ENCODE data around the gene HTR1A.

Gene HTR1A

DNA sequence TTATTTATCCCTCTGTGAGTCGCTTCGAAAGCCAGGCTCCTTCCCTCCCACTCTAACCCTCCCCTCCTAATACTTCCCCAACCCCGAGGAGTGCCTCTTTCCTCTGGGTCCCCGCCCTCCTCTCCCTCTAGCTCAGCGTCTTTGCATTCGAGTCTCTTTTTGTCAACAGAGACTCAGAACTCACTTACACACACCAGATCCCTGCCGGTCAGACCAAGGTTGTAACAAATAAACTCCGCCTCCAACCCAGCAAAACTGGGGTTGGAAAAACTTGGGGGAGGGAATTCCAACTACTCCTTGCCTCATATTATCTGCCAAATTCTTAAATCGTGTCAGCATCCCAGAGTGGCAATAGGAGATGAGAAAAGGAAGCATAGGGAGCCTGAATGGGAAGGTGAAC is at the start of gene HTR1A:
TSS of gene HTR1A (minus strand) at position 167 of the 400 bp plus-strand sequence. CDS start 726 bp downstream, outside the sequence.
- in situ Hi-C loops (cut with MboI; ENCODE audit: low sequenced_read_pairs), result no loop called here

DNA sequence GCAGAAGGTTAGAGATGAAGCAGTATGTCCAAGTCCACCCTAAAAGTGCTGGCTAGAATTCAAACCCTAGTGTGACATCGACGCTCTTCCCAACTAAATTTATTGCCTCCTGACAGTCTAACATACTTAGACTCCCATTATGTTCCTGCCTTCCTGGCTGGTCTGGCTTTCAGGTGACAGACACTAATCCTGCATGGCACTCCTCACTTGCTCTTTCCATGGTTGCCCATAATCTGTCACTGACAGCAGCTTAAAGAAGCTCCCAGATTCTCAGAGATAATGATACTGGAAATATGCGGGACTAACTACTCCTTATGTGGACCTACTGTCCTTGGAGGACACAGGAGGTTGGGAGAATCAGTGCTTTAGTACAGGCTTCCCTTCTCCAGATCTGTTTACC is 41.7 kb upstream of the HTR1A start:
- in situ Hi-C loops (cut with MboI; ENCODE audit: low sequenced_read_pairs), result no loop called here

DNA sequence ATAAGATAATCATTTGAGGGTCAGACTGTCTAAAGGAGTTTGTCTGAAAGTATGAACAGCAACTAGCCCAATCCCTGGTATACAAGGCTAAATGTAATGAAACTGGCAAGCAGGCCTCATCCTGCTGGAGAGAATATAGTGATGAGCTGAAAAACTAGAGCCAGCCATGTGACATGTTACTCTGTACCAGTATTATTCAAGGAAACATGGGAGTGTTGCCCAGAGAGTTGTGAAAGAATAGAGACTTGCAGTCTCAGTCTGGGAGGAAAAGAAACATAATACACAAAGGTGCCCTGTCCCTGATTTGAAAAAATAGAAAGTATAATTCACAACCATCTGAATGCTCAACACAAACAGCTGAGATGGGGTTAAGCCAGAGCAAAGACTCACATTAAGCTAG is 37.9 kb upstream of the HTR1A start:
- in situ Hi-C loops (cut with MboI; ENCODE audit: low sequenced_read_pairs), result no loop called here

DNA sequence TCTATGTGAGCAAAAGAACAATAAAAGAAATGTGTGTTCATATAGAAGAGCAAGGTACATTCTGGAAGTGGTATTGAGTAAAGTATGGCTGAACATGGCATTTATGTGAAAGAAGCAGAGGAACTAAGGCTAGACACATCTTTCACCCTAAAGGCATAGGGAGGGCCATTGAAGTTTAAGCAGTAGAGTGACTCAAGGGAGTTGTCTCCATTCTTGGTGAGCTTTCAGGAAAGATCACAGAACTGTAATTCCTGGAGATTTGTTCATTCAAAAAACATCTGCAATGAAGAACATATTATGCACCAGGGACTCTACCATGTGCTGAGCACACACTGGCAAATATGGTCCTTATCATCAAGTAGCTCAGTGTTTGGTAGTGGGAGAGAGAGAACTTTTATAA is 24.8 kb upstream of the HTR1A start:
- in situ Hi-C loops (cut with MboI; ENCODE audit: low sequenced_read_pairs), result no loop called here

DNA sequence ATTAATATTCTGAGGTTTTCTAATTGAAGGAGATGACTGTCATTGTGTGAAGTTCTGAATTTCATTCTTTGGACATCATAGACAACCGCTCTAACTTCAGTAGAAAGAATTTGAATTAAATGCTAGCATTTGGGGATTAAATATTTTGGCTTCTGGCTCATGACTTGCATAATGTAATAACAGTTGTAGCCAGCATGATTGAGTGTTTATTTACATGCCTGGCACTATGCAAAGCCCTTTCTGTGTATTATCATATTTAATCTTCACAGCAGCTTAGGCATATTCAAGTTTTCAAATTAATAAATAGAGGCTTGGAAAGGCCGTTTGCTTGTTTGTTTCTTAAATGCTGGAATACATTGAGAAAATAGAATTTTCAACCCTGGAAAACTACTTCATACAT is 19.6 kb upstream of the HTR1A start:
- in situ Hi-C loops (cut with MboI; ENCODE audit: low sequenced_read_pairs), result no loop called here

DNA sequence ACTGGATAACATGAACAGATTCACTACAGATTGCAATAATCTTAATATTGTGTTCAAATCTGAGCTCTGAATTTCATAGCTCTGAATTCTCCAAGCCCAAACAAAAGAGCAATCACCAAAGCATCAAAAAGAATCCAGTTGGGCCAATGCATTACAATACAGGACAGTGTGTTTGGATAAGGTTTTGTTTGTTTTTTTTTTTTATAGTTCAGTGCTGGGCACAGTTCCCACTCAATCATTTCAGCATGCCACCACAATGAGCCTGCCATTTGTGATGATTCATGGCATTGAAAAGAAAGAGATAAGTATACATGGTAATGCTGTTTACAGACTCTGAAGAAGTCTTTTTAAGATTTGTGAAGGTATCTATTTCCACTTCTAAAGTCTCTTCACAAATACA is 1.7 kb upstream of the HTR1A start:
- in situ Hi-C loops (cut with MboI; ENCODE audit: low sequenced_read_pairs), result no loop called here

DNA sequence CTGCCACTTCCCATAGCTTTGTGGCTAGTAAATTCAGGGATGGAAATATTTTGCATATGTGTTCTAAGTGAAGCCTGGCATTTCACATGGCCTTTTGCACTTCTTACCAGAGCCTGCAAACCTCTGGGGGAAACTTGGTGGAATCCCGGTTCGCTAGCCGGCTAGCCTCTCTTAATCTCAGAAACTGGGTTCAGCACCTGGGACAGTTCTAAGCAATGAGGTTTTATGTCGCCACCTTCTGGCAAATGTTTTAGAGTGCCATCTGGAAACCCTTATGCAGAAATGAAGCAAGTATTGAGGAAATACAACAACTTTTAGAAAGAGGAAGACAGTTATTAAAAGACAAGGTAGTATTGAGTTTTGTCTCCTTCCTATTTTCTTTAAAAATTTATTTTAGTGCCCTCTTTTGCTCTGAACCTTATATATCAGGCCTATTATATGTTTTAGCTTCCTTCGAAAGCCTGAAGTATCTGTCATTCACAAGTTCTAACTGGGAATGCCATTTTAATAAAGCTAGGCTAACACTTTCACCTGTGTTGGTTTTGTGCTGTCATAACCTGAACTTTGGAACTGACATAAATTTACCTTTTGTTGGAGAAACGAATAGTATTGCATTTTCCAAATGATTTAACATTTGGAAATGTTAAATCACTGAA is 963 bp upstream of the HTR1A start:
- in situ Hi-C loops (cut with MboI; ENCODE audit: low sequenced_read_pairs), result no loop called here

DNA sequence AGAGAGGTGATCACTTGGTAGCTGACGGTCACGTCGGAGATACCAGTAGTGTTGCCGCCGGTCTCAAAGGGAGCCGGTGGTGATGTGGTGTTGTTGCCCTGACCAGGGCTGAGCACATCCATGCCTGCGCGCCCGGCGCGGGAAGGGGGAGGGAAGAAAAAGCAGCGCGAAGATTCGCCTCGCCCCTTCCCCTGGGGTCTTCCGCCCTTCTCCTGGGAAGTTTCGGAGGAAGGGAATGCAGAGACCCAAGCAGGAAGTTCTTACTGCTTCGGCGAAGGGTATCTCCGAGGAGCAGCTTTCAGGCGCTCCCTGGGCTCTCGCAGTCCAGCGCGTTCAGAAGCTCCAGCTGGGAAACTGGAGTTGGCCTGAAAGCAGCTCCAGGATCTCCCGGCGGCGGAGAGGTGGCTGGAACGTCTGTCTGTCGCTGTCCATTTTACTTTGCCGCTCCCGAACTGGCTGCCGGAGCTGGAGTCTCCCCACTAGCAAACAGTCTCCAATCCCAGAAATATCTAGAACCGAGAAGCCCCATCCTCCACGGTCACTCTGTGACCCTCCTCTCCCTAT is 565 bp downstream of the HTR1A start:
- in situ Hi-C loops (cut with MboI; ENCODE audit: low sequenced_read_pairs), result no loop called here

DNA sequence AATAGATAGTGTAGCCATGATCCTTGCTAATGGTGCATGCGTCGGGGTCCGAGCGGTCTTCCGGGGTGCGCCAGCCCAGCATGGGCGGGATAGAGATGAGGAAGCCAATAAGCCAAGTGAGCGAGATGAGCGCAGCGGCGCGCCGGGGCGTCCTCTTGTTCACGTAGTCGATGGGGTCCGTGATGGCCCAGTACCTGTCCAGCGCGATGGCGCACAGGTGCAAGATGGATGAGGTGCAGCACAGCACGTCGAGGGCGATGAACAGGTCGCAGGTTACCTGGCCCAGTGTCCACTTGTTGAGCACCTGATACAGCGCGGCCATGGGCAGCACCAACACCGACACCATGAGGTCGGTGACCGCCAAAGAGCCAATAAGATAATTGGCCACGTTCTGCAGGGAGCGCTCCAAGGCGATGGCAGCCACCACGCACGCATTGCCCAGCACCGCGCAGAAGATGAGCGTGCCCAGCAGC is 1.1 kb downstream of the HTR1A start:
- in situ Hi-C loops (cut with MboI; ENCODE audit: low sequenced_read_pairs), result no loop called here

DNA sequence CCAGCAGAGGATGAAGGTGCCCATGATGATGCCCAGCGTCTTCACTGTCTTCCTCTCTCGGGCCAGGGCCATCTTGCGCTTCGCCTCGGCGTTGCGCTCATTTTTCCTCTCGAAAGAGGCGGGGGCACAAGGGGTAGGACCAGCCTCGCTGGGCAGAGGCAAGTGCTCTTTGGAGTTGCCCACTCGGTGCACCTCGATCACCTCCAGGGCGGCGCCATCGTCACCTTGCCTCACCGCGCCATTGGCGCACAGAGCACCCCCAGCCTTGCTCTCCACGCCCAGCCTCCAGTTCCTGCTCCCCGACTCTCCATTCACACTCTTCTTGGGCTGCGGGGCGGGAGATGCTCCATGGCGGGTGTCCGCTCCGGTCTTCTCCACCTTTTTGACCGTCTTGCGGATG is 1.6 kb downstream of the HTR1A start:
- in situ Hi-C loops (cut with MboI; ENCODE audit: low sequenced_read_pairs), result no loop called here

DNA sequence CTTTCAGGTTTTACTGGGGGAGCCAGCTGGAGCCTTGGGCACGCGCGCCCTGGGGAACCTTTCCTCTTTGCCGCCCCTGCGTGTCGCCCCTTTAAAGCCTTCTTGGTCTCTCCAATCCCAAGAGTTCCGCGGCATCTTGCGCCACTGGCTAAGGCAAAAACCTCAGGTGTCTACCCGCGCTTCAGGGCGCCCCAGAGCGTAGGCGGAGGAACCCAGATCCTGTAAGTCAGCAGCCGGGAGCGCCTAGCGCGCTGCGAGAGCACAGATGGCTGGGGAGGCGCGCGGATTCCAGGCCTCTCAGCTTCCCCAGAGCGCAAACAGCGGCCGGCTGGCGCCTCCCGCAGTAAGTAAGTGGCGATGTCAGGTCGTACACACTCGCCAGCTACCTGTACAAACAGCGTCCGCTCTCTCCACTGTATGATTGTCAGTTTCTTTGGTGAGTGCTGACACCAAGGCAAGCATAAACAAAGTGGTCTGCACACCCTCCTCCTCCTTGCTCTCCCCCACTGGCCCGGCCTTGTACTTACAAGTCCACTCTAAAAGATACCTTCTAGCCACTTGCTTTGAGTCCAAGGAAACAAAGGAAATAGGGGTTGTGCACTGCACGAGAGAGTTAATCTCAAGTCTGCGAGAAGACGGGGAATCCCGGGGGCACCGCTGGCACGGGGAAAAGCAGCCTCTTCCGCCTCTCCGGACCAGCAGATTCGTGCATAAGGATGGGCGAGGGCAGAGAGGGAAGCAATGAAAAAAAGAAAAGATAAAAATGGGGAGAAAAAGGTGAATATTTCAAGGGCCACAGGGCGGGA is 2.9 kb downstream of the HTR1A start:
- in situ Hi-C loops (cut with MboI; ENCODE audit: low sequenced_read_pairs), result no loop called here

DNA sequence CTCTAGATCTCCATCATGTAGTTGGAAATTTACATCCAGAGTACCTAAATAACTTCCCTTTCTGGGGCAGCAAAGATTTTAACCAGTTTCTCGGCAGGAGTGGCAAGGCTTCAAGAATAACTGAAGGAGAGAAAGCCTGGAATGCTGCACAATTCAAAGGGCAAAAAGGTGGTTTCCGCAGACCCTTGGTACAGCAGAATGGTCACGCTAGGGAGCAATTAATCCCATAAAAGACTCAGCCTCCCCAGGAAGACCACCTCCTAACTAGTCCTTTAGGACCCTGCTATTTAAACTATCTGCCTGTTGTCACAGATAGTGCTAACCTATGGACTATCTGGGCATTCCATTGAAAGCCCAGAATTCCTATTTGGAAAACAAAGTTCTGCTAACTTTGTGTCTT is 3.6 kb downstream of the HTR1A start:
- in situ Hi-C loops (cut with MboI; ENCODE audit: low sequenced_read_pairs), result no loop called here

DNA sequence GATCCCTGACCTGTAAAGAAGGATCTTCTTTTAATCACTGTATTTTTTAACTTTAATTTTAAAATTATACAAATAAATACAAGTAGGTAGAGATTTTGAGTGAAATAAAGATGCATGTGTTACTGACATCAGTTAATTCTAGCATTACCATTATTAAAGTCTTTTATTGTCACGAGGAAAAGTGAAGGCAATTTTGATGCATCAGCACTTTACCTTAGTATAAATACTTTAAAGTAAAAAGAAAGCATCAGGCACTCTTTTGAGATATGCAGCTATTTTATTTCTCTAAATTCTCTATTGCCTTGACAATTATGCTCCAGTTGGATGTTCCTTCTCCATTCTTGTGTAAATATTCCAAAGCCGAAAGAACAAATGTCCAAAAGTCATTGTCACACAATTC is 4.6 kb downstream of the HTR1A start:
- in situ Hi-C loops (cut with MboI; ENCODE audit: low sequenced_read_pairs), result no loop called here

DNA sequence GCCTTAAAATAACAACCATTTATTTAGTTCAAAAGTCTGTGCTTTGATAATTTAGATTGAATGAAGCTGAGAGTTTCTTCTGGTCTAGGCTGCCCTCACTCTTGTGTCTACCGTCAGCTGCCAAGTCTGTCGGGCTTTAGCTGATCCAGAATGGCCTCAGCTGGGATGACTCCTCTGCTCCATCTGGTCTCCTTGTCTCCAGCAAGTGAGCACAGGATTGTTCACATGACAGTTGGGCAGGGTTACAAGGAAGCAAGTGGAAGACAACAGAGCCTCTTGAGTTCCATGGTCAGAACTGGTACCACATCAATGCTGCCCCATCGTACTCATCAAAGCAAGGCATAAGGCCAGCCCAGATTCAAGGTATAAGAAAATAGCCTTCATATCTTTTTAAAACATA is 9.0 kb downstream of the HTR1A start:
- in situ Hi-C loops (cut with MboI; ENCODE audit: low sequenced_read_pairs), result no loop called here

DNA sequence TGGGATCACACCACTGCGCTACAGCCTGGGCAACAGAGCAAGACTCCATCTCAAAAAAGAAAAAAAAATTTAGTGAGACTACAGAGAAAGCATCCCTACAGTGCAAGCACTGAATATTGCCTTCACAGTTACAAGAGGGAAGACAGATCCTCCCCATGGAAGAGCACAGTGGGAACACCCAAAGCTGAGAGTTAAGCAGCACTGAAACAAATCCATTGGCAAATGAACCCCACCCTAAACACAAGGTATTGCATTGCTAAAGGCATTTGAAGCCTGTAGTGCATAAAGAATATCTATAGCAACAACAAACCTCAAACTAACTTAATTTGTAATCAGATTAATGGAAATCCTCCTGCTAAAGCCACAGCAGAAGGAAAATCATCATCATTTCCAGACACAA is 27.1 kb downstream of the HTR1A start:
- in situ Hi-C loops (cut with MboI; ENCODE audit: low sequenced_read_pairs), result no loop called here

DNA sequence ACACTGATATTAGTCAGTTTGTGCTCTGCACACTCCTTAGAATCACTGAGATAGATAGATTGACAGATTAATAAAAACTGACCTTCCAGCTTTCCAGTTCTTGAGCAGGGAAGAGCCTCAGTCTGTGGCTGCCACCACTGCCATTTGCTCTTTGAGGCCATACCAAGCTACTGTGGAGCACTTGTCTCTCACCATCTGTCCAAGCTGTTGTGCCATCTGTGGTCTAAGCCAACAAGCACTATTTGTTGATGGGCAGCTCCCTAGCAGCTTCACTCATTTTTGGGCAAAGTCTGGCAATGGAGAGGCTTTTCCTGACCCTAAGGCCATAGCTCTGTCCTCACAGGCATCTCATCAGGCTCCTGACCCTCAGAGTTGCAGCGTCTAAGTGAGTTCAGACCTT is 30.4 kb downstream of the HTR1A start:
- in situ Hi-C loops (cut with MboI; ENCODE audit: low sequenced_read_pairs), result no loop called here

DNA sequence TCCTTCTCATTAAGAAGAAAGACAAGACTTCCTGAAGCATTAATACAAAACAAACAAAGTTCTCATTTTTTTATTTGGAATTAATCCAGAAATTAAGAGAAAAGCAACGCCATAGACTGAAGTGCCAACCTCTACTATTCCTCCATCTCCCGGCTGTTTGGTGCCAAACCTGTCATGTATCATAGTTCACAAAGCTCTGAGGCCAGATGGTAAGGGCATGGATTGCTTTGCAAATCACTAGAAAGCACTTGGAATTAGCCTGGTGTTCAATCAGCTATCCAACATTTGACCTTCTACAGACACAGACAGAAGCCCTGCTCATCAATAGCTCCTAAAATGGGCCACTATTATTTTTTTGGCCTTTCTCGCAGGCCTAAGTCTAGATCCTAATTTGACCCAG is 33.8 kb downstream of the HTR1A start:
- in situ Hi-C loops (cut with MboI; ENCODE audit: low sequenced_read_pairs), result no loop called here

DNA sequence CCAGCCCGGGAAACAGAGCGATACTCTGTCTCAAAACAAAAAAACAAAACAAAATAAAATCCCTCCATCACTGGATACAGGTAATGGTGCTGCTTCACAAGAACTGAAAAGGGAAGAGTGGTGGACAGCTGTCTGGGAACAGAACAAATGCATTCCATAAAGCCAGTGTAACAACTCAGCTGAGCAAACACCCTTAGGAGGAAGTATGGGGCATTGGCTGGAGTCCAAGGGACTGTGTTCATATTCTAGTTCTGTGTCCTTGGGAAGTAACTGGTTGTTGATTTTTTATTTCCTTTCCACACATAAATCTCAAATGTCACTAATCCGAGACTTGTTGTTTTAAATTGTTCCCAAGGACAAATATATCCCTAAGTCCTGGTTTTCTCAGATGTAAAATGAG is 38.3 kb downstream of the HTR1A start:
- in situ Hi-C loops (cut with MboI; ENCODE audit: low sequenced_read_pairs), result no loop called here

DNA sequence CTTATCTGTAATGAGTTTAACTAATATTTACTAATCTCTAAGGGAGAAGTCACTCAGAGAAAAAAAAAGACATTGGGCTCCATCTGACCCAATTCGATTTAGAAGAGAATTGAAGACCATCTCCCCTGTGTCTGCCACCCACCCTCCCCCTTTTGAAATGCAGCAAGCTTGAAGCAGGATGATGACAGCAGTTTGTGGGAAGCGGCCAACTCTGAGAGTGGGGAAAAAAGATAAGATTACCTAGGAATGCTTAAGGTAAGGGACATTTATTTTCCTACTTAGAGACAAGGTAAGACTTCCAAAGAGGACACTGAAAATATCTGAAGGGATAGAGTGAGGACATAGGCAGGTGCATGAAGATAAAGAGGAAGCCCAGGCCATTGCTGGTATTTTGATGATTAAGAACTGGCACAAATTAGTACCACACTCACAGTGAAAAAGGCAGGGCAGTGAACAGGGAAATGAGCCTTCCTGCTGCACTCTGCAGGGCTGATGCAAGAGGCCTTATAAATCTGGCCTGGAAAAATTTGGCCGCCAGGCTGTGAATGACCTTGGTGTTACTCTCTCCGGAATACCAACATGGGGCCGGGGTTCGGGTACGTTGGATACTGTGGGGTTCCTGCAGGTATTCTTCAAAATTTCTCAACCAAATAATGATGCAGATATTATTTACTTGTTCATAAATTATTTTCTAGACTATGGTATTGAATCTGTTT is 42.3 kb downstream of the HTR1A start:
- in situ Hi-C loops (cut with MboI; ENCODE audit: low sequenced_read_pairs), result no loop called here

DNA sequence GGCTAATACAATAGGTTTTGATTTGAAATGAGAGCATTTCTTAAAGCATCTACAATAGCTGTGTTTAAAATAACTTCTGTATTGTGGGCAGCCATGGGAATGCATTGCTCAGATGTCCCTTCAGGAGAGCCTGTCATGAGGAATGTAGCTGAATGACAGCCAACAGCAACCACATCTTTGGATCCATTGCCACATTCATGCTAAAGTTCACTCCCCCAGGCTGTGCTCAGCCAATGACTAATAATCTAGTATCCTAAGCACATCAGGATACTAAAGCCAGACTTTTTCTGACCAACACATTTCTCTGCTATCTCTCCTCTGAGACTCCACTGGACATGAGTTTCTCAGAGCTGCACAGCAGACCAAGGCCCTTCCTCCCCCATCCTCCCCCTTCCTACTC is 45.5 kb downstream of the HTR1A start:
- in situ Hi-C loops (cut with MboI; ENCODE audit: low sequenced_read_pairs), result no loop called here

DNA sequence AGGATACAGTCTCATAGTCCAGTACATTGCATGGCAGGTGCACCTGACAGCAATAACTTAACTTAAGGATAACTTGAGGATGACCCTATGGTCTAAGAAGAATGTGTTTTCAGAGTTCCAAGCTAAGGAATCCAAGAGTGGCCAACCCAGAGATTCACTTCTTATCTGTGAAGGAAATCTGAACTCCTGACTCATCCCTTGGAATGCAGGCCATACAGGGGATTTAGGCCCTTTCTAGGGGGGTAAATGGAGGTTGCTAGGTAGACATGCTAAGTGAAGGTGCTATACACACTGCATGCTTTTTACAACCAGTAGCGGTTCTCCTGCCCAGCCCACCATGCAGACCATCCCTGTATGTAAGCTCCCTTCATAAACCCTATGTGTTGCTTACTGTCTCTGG is 50.4 kb downstream of the HTR1A start:
- in situ Hi-C loops (cut with MboI; ENCODE audit: low sequenced_read_pairs), result no loop called here

All from HL-60/S4 treated with phorbol 12-myristate 13-acetate at 8.2 ng/mL for 4 days and 3 days (cell line).